DND-41 (cell line): ENCODE results near the gene DSTN.

Experiments used
- ATAC-seq: fragments of 200-7000 bp; cut with Tn5 transposase; 3 replicates; pipeline ENCODE4 v1.9.1; 2021; ENCODE audit warnings: low read depth; ENCODE audit not compliant: insufficient read depth
- DNase-seq: peaks from one replicate; pipeline ENCODE4 v3.0.0-alpha.2; 2020
- H2AFZ ChIP-seq: 2 replicates; pipeline ENCODE4 v1.6.0; 2012; ENCODE audit warnings: low read depth, low read length
- H3K27ac ChIP-seq: 2 replicates; pipeline ENCODE4 v1.5.1; 2012; ENCODE audit warnings: low read length, inconsistent platforms
- H3K27me3 ChIP-seq: fragments of 200-600 bp; sonication (generic); 2 replicates; pipeline ENCODE4 v1.6.0; 2012; ENCODE audit warnings: low read length, mild to moderate bottlenecking, inconsistent platforms; ENCODE audit not compliant: insufficient read depth, poor library complexity
- H3K36me3 ChIP-seq: 2 replicates; pipeline ENCODE4 v1.5.1; 2012; ENCODE audit warnings: low read length, inconsistent platforms; ENCODE audit not compliant: insufficient read depth
- H3K4me1 ChIP-seq: 2 replicates; pipeline ENCODE4 v1.5.1; 2012; ENCODE audit warnings: mild to moderate bottlenecking, low read length; ENCODE audit not compliant: insufficient read depth
- H3K4me2 ChIP-seq: 2 replicates; pipeline ENCODE4 v1.6.0; 2012; ENCODE audit warnings: mild to moderate bottlenecking, moderate library complexity, low read length, inconsistent platforms; ENCODE audit not compliant: insufficient read depth
- H3K4me3 ChIP-seq, 2 experiments: fragments of 200-600 bp in 1 of 2; shearing (Covaris generic) in 1 of 2; 2 replicates each; pipeline ENCODE4 v1.5.1; 2012 to 2016; ENCODE audit warnings: inconsistent platforms in 2 of 2, low read length in 2 of 2, mild to moderate bottlenecking in 2 of 2, low read depth in 1 of 2, moderate library complexity in 1 of 2
- H3K79me2 ChIP-seq: 2 replicates; pipeline ENCODE4 v1.6.0; 2012; ENCODE audit warnings: low read length, inconsistent platforms; ENCODE audit not compliant: insufficient read depth
- H3K9ac ChIP-seq: 2 replicates; pipeline ENCODE4 v1.6.0; 2012; ENCODE audit warnings: low read depth, mild to moderate bottlenecking, inconsistent platforms, low read length, moderate library complexity
- H3K9me3 ChIP-seq: 2 replicates; pipeline ENCODE4 v1.5.1; 2012; ENCODE audit warnings: low read length, moderate library complexity, mild to moderate bottlenecking, inconsistent platforms; ENCODE audit not compliant: insufficient read depth, severe bottlenecking
- H4K20me1 ChIP-seq: 2 replicates; pipeline ENCODE4 v1.6.0; 2012; ENCODE audit warnings: low read length; ENCODE audit not compliant: insufficient read depth
- EZH2 ChIP-seq: IDR thresholded peaks from 3 replicates; pipeline ENCODE4 v1.6.1; 2012; ENCODE audit warnings: borderline replicate concordance, low read depth, mild to moderate bottlenecking, moderate library complexity, low read length, inconsistent platforms; ENCODE audit not compliant: severe bottlenecking
- TF ChIP-seq, protein P1 (sequence below): IDR thresholded peaks from 2 replicates; pipeline ENCODE4 v1.5.1; 2012; ENCODE audit warnings: borderline replicate concordance, low read length, moderate library complexity, mild to moderate bottlenecking; ENCODE audit not compliant: poor library complexity, severe bottlenecking; ENCODE audit errors: extremely low read depth

The DSTN gene

DNA sequence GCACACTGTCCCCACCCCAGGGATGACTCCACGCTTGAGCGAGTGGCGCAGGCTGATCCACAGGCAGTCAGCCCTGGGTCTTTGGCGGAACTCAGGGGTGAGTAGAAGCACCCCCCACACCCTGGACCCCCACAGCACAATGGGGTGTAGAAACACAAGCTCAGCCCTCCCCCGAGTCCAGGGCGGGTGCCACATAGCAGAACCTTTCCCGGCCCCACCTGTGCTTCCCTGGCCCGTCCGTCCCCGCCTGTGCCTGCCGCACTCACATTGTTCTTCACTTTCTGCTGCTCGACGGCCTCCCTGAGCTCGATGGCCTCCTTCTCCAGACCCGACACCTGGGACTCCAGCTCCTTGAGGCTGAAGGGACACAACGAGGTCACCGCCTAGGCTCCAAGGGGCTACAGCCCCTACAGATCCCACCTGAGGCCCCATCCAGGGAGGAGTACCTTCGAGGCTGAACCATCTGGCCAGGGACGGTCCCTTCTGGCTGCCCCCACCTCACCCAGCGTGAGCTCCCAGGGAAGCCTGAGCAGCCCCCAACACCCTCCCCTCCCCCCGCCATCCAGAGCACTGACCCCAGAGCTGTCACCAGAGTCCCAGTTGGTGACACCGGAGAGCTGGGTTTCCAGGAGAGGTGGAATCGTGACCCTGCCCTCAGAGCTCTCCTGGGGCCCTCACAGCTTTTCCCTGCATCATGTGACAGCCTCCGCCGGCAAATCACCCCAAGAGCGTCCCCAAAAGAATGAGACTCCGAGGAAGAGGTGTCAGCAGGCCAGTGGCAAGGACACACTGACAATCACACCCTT lies 55.6 kb downstream of the DSTN start:
- Histone ChIP-seq H3K9ac (no peak overlapping the region), H3K4me2 (no peak overlapping the region), H2AFZ (no peak overlapping the region), H3K79me2 (no peaks in the 10 kb centered on the region), H3K9me3 (no peaks in the 10 kb centered on the region), H3K36me3 (peaks cover 99% of the 10 kb centered on the region), H3K27me3 (no peaks in the 10 kb centered on the region), H4K20me1 (peaks cover 23% of the 10 kb centered on the region; the same call in 1 of the 2 replicates), H3K27ac (no peak overlapping the region), H3K4me1 (no peaks in the 10 kb centered on the region), H3K4me3 (no peak overlapping the region)
- ATAC-seq (no peak), DNase-seq (no peak)
- TF ChIP-seq, protein P1, sequence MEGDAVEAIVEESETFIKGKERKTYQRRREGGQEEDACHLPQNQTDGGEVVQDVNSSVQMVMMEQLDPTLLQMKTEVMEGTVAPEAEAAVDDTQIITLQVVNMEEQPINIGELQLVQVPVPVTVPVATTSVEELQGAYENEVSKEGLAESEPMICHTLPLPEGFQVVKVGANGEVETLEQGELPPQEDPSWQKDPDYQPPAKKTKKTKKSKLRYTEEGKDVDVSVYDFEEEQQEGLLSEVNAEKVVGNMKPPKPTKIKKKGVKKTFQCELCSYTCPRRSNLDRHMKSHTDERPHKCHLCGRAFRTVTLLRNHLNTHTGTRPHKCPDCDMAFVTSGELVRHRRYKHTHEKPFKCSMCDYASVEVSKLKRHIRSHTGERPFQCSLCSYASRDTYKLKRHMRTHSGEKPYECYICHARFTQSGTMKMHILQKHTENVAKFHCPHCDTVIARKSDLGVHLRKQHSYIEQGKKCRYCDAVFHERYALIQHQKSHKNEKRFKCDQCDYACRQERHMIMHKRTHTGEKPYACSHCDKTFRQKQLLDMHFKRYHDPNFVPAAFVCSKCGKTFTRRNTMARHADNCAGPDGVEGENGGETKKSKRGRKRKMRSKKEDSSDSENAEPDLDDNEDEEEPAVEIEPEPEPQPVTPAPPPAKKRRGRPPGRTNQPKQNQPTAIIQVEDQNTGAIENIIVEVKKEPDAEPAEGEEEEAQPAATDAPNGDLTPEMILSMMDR: no peak
- TF ChIP-seq EZH2: no peak

DNA sequence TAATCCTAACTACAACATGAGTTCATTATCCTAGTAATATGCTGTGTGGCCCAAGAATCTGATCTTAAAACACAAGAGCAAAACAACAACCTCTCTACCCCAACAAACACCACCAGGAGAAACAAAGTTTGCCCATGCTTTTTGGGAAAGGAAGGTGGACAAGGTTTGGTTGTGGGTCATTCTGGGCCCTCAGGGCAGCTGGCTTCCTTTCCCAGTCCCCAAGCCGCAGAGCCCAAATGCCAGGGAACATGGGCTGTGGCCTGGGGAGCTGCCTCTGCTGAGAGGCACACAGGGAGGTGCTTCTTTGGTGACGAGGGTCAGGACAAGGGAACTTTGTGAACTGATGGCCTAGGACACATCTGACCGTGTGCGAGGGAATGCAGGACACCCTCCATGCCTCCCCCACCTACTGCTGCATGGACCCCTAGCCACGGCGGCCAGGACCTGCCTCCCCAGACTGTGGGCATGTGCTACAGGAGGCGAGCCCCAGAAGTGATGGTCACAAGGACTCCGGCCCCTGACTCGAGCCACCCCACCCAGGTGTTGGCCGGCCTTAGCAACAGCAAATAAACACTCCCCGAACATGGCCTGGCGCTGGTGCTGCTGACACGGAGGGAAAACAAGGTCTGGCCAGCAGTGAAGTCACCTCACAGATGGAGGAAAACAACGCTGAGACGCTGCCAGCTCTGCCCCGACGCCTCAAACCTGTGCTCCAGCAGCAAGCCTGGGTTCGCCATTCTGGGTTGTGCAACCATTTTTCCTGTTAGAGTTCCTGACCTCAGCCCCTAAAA lies 56.5 kb downstream of the DSTN start:
- Histone ChIP-seq H3K36me3 (peaks cover 99% of the 10 kb centered on the region), H3K79me2 (no peaks in the 10 kb centered on the region), H3K9me3 (no peaks in the 10 kb centered on the region), H3K27me3 (no peaks in the 10 kb centered on the region), H3K9ac (no peak overlapping the region), H3K27ac (no peak overlapping the region), H3K4me2 (no peak overlapping the region), H3K4me3 (no peak overlapping the region), H3K4me1 (no peaks in the 10 kb centered on the region), H2AFZ (no peak overlapping the region), H4K20me1 (peaks cover 21% of the 10 kb centered on the region; the same call in 1 of the 2 replicates)
- DNase-seq: no peak
- no peak for ATAC-seq
- TF ChIP-seq EZH2: no peak
- TF ChIP-seq, protein P1: no peak

DNA sequence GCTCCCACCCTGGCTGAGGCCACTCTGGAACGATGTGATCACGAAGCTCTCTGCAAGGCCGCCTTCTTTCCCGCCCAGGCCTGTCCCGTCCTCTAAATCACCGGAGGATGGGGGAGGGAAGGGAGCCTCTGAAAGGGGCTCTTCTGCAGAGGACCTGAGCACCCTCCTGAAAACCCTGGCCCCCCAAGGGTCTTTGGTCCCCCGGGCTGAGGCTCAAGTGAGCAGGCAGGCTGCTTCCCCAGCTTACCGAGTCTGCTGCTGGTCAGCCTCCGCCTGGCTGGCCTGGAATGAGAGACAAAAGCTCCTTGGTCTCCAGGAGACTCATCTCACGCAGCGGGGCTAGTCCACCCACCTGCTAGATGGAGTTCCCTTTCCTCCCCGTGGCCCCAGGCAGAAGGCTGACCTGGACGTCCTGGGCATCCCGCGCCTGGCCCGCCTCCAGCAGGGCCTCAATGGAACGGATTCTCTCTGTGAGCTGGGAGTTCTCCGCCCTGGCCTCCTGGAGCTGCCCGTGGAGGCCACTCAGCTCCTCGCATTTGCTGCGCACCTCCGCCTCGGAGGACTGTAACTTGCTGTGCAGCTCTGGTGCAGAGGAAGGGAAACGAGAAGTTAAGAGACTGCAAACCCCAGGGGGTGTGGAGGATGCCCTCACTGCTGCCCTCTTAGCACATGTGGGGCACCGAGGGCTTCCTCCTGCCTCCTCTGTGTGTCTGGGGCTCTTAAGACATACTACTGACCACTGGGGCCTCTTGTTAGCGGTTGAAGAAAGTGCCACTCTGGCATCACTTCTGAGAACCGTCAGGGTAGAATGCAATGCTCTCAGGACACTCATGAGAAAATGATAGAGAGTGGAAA lies 57.5 kb downstream of the DSTN start:
- Histone ChIP-seq H2AFZ (no peak overlapping the region), H3K4me1 (no peaks in the 10 kb centered on the region), H3K4me2 (no peak overlapping the region), H3K27me3 (no peaks in the 10 kb centered on the region), H3K9me3 (no peaks in the 10 kb centered on the region), H3K9ac (no peak overlapping the region), H4K20me1 (peaks cover 21% of the 10 kb centered on the region; the same call in 1 of the 2 replicates), H3K4me3 (no peak overlapping the region), H3K36me3 (peaks cover 99% of the 10 kb centered on the region), H3K79me2 (no peaks in the 10 kb centered on the region), H3K27ac (no peak overlapping the region)
- ATAC-seq (no peak), DNase-seq (no peak)
- TF ChIP-seq EZH2: no peak
- TF ChIP-seq, protein P1: no peak
